Parathyroid adenoma (tissue), 2 donors: ENCODE results near the gene RHOD.

ENCODE experiments used
- H2AFZ ChIP-seq: fragments of 300-600 bp; sonication (generic); one replicate; pipeline ENCODE4 v1.7.0; 2017; ENCODE audit warnings: antibody characterized with exemption, mild to moderate bottlenecking
- H3K27ac ChIP-seq: fragments of 300-600 bp; sonication (generic); one replicate; pipeline ENCODE4 v1.7.0; 2017
- H3K27me3 ChIP-seq: fragments of 300-600 bp; sonication (generic); one replicate; pipeline ENCODE4 v1.7.0; 2017; ENCODE audit warnings: low read length; ENCODE audit not compliant: control insufficient read depth, insufficient read depth
- H3K36me3 ChIP-seq: fragments of 300-600 bp; sonication (generic); one replicate; pipeline ENCODE4 v1.7.0; 2017; ENCODE audit warnings: low read length; ENCODE audit not compliant: control insufficient read depth, insufficient read depth
- H3K4me1 ChIP-seq: fragments of 300-600 bp; sonication (generic); one replicate; pipeline ENCODE4 v1.7.0; 2017; ENCODE audit warnings: control low read depth
- H3K4me2 ChIP-seq: fragments of 300-600 bp; sonication (generic); one replicate; pipeline ENCODE4 v1.7.0; 2017; ENCODE audit warnings: low read length
- H3K4me3 ChIP-seq: fragments of 300-600 bp; sonication (generic); one replicate; pipeline ENCODE4 v1.7.0; 2017; ENCODE audit warnings: low read depth, low read length
- H3K79me2 ChIP-seq: fragments of 300-600 bp; sonication (generic); one replicate; pipeline ENCODE4 v1.7.0; 2017; ENCODE audit warnings: control low read depth
- H3K9ac ChIP-seq: fragments of 300-600 bp; sonication (generic); one replicate; pipeline ENCODE4 v1.7.0; 2017; ENCODE audit warnings: mild to moderate bottlenecking
- H3K9me3 ChIP-seq: fragments of 300-600 bp; sonication (generic); one replicate; pipeline ENCODE4 v1.7.0; 2017; ENCODE audit warnings: low read length; ENCODE audit not compliant: control insufficient read depth
- TF ChIP-seq, protein P1 (sequence below): fragments of 300-600 bp; sonication (generic); IDR thresholded peaks from one replicate; pipeline ENCODE4 v1.7.0; 2017; ENCODE audit warnings: antibody characterized with exemption, mild to moderate bottlenecking
- donor health status: primary hyperparathyroidism.

Gene RHOD

GRCh38 chr11:67095214-67095507, 38.5 kb downstream of the RHOD start:
- Histone ChIP-seq H3K4me2 (no peak overlapping the region), H3K9ac (no peak overlapping the region), H2AFZ (no peak overlapping the region), H3K4me1 (no peaks in the 10 kb centered on the region), H3K27me3 (no peaks in the 10 kb centered on the region), H3K36me3 (no peaks in the 10 kb centered on the region), H3K9me3 (no peaks in the 10 kb centered on the region), H3K4me3 (no peak overlapping the region), H3K27ac (no peak overlapping the region), H3K79me2 (no peaks in the 10 kb centered on the region)
- TF ChIP-seq, protein P1, sequence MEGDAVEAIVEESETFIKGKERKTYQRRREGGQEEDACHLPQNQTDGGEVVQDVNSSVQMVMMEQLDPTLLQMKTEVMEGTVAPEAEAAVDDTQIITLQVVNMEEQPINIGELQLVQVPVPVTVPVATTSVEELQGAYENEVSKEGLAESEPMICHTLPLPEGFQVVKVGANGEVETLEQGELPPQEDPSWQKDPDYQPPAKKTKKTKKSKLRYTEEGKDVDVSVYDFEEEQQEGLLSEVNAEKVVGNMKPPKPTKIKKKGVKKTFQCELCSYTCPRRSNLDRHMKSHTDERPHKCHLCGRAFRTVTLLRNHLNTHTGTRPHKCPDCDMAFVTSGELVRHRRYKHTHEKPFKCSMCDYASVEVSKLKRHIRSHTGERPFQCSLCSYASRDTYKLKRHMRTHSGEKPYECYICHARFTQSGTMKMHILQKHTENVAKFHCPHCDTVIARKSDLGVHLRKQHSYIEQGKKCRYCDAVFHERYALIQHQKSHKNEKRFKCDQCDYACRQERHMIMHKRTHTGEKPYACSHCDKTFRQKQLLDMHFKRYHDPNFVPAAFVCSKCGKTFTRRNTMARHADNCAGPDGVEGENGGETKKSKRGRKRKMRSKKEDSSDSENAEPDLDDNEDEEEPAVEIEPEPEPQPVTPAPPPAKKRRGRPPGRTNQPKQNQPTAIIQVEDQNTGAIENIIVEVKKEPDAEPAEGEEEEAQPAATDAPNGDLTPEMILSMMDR = no peak

DNA sequence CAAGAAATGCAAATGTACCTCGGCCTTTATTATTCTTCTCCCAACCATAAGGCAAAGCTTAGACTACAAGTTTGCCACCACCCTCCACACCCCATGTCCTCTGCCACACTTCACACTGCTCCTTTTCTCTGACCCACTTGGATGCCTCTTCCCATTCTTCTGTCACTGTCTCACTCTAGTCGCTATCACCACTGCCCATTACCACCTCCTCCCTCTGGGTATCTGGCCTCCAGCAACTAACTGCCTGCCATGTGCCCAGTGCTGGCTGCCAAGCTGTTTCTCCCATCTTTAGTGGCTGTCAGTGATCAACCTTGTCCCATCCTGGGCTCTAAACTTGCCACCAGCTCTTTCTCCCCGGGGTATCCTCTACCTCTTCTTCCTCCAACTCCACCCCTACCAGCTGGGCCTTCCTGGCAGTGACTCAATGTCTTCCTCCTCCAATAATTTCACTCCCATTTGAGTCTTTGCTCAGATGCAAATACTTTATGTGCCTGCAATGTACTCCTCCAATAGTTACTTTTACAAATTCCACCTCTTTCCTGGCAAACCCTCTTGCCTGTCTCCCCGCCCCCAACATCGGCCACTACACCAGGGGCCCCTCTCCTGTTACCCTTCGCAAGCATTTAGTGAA, 42.3 kb downstream of the RHOD start:
- Histone ChIP-seq H3K27ac (no peak overlapping the region), H3K9me3 (no peaks in the 10 kb centered on the region)

DNA sequence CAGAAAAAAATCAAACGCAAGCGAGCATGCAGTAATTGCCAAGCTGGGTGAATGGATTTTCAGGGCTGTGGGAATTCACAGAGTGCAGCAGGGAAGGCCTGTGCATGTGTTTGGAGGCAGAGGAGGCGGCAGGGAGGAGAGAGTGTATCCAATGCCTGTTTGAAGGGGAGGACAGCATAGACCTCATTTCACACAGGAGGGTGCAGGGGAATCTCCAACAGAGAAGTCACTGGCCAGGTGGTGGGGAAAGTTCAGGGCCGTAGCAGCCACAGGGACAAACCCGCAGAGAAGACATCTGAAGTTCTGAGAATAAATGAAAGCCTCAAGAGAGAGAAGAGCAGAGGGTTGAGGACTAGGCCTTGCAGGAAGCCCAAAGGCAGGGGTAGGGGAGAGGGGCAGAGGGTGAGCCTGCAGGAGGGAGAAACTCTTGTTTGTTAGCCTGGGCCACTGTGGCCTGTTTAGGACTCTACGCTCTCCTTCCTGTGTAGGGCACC, 43.2 kb downstream of the RHOD start:
- no peak overlapping the region for H3K27ac ChIP-seq
- TF ChIP-seq, protein P1 = no peak
- H3K4me3 ChIP-seq = no peak overlapping the region
- no peaks in the 10 kb centered on the region for H3K79me2 ChIP-seq
- no peaks in the 10 kb centered on the region for H3K36me3 ChIP-seq
- no peaks in the 10 kb centered on the region for H3K27me3 ChIP-seq
- no peak overlapping the region for H3K9ac ChIP-seq
- H3K4me1 ChIP-seq = no peaks in the 10 kb centered on the region
- no peaks in the 10 kb centered on the region for H3K9me3 ChIP-seq
- no peak overlapping the region for H3K4me2 ChIP-seq
- no peak overlapping the region for H2AFZ ChIP-seq

More for the DNA sequence above, 42.3 kb downstream of the RHOD start:
- Histone ChIP-seq H2AFZ (no peak overlapping the region), H3K79me2 (no peaks in the 10 kb centered on the region), H3K27me3 (no peaks in the 10 kb centered on the region), H3K36me3 (no peaks in the 10 kb centered on the region), H3K9ac (no peak overlapping the region), H3K4me3 (no peak overlapping the region), H3K4me2 (no peak overlapping the region), H3K4me1 (no peaks in the 10 kb centered on the region)
- TF ChIP-seq, protein P1 = no peak

GRCh38 chr11:67102664-67103063, 46.0 kb downstream of the RHOD start:
- Histone ChIP-seq H3K27ac (no peak overlapping the region), H3K79me2 (no peaks in the 10 kb centered on the region), H3K27me3 (no peaks in the 10 kb centered on the region), H3K4me1 (no peaks in the 10 kb centered on the region), H3K9ac (no peak overlapping the region), H3K36me3 (no peaks in the 10 kb centered on the region), H3K4me3 (no peak overlapping the region), H2AFZ (no peak overlapping the region), H3K9me3 (no peaks in the 10 kb centered on the region), H3K4me2 (no peak overlapping the region)
- TF ChIP-seq, protein P1 = no peak

- Histone ChIP-seq H3K9ac (no peak overlapping the region), H3K9me3 (no peaks in the 10 kb centered on the region), H3K4me1 (peaks cover 2% of the 10 kb centered on the region), H3K27me3 (no peaks in the 10 kb centered on the region), H3K36me3 (no peaks in the 10 kb centered on the region), H3K4me3 (no peak overlapping the region), H3K79me2 (no peaks in the 10 kb centered on the region), H3K27ac (no peak overlapping the region), H2AFZ (no peak overlapping the region), H3K4me2 (no peak overlapping the region)
- TF ChIP-seq, protein P1 = no peak
Observed at GRCh38 chr11:67105964-67106363, 49.3 kb downstream of the RHOD start.
